ENCODE data around the gene JARID2. TPM values are rescaled to one million over a fixed set of nuclear protein-coding genes. Genes with fewer than 3 reads are reported as not detected.

JARID2 gene
- total RNA-seq, 1 experiment from 2014 or later, result 180 TPM

- TF ChIP-seq OVOL2 (CRISPR knock-in tag; IDR thresholded peaks at IDR 0.05; ENCODE audit: borderline replicate concordance), result no peak
- TF ChIP-seq ZNF232 (CRISPR knock-in tag; IDR thresholded peaks at IDR 0.05), result no peak
- TF ChIP-seq JAZF1 (CRISPR knock-in tag; IDR thresholded peaks at IDR 0.05), result no peak
- TF ChIP-seq AR (CRISPR knock-in tag; IDR thresholded peaks at IDR 0.05), result no peak
- no peak for TF ChIP-seq TCF7 (CRISPR knock-in tag; IDR thresholded peaks at IDR 0.05; ENCODE audit: low read depth)
- TF ChIP-seq, protein P1, sequence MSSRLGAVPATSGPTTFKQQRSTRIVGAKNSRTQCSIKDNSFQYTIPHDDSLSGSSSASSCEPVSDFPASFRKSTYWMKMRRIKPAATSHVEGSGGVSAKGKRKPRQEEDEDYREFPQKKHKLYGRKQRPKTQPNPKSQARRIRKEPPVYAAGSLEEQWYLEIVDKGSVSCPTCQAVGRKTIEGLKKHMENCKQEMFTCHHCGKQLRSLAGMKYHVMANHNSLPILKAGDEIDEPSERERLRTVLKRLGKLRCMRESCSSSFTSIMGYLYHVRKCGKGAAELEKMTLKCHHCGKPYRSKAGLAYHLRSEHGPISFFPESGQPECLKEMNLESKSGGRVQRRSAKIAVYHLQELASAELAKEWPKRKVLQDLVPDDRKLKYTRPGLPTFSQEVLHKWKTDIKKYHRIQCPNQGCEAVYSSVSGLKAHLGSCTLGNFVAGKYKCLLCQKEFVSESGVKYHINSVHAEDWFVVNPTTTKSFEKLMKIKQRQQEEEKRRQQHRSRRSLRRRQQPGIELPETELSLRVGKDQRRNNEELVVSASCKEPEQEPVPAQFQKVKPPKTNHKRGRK (CRISPR knock-in tag; IDR thresholded peaks at IDR 0.05; ENCODE audit: borderline replicate concordance), result no peak
- TF ChIP-seq GRHL2 (CRISPR knock-in tag; IDR thresholded peaks at IDR 0.05; ENCODE audit: insufficient replicate concordance, severe bottlenecking), result no peak
- no peak for TF ChIP-seq SMAD4 (CRISPR knock-in tag; IDR thresholded peaks at IDR 0.05)
- no peak for TF ChIP-seq ZNF671 (CRISPR knock-in tag; IDR thresholded peaks at IDR 0.05)
- no peak for TF ChIP-seq ETV6 (CRISPR knock-in tag; IDR thresholded peaks at IDR 0.05)
- TF ChIP-seq ATF1 (CRISPR knock-in tag; IDR thresholded peaks at IDR 0.05), result no peak
- TF ChIP-seq ZMAT4 (CRISPR knock-in tag; IDR thresholded peaks at IDR 0.05), result no peak
- TF ChIP-seq, protein P2, sequence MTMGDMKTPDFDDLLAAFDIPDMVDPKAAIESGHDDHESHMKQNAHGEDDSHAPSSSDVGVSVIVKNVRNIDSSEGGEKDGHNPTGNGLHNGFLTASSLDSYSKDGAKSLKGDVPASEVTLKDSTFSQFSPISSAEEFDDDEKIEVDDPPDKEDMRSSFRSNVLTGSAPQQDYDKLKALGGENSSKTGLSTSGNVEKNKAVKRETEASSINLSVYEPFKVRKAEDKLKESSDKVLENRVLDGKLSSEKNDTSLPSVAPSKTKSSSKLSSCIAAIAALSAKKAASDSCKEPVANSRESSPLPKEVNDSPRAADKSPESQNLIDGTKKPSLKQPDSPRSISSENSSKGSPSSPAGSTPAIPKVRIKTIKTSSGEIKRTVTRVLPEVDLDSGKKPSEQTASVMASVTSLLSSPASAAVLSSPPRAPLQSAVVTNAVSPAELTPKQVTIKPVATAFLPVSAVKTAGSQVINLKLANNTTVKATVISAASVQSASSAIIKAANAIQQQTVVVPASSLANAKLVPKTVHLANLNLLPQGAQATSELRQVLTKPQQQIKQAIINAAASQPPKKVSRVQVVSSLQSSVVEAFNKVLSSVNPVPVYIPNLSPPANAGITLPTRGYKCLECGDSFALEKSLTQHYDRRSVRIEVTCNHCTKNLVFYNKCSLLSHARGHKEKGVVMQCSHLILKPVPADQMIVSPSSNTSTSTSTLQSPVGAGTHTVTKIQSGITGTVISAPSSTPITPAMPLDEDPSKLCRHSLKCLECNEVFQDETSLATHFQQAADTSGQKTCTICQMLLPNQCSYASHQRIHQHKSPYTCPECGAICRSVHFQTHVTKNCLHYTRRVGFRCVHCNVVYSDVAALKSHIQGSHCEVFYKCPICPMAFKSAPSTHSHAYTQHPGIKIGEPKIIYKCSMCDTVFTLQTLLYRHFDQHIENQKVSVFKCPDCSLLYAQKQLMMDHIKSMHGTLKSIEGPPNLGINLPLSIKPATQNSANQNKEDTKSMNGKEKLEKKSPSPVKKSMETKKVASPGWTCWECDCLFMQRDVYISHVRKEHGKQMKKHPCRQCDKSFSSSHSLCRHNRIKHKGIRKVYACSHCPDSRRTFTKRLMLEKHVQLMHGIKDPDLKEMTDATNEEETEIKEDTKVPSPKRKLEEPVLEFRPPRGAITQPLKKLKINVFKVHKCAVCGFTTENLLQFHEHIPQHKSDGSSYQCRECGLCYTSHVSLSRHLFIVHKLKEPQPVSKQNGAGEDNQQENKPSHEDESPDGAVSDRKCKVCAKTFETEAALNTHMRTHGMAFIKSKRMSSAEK (CRISPR knock-in tag; IDR thresholded peaks at IDR 0.05; ENCODE audit: borderline replicate concordance), result no peak
Measured at GRCh38 chr6:15519681-15520080, 273.8 kb downstream of the JARID2 start (continued).

DNA sequence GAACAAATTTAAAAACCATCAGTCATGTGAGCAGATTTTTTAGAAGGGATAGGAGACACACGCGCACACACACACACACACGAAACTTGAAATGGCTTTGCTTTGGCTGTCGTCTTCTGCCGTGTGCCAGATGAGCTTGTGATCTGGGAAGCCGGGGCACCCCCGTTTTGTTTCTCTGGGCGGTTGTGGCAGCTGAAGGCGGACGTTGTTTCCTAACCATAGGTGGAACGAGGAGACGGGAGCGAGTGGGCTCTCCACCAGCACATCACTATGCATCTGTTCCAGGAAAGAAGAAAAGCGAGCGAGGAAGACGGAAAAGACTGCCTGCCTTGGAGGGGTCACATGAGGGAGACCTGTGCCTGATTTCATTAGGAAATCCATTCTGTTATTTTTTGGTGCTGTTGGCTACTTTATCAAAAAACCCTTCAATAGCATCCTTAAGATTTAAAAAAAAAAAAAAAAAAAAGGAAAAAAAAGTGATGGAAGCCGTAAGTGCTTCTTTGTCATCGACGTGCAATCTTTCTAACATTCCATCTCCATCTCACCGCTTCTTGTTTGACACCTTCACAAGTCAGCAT is 274.8 kb downstream of the JARID2 start:
- CTCF ChIA-PET, result interaction anchor here (2.0 kb wide), 1 partner anchor 103 kb away, joined by 5 read pairs; no protein-coding TSS in a partner anchor
- Mint-ChIP-seq H3K36me3 (peaks cover 93% of the 10 kb centered on the region), H3K9me3 (peaks cover 18% of the 10 kb centered on the region), H3K4me1 (peaks cover 33% of the 10 kb centered on the region), H3K27ac (peak overlapping the region; percentile 65; the same call in 1 of the 2 replicates), H3K4me3 (no peak overlapping the region), H3K27me3 (ENCODE audit: low read depth) (no peaks in the 10 kb centered on the region; the same call in 1 of the 2 replicates)
- no peak for ATAC-seq
- DNase-seq (ENCODE audit: low spot score), result no peak
- TF ChIP-seq MYBL2 (CRISPR knock-in tag; IDR thresholded peaks at IDR 0.05) (no peak), MAX (CRISPR knock-in tag; IDR thresholded peaks at IDR 0.05) (no peak), FOXP1 (CRISPR knock-in tag; IDR thresholded peaks at IDR 0.05; ENCODE audit: borderline replicate concordance) (no peak), ZNF138 (CRISPR knock-in tag; conservative IDR thresholded peaks at IDR 0.05) (no peak), CREB1 (CRISPR knock-in tag; IDR thresholded peaks at IDR 0.05) (no peak), ZNF671 (CRISPR knock-in tag; IDR thresholded peaks at IDR 0.05) (no peak), NFATC4 (CRISPR knock-in tag; IDR thresholded peaks at IDR 0.05) (no peak), CBFB (CRISPR knock-in tag; IDR thresholded peaks at IDR 0.05; ENCODE audit: low read depth) (no peak)
- TF ChIP-seq, protein P1 (CRISPR knock-in tag; IDR thresholded peaks at IDR 0.05; ENCODE audit: borderline replicate concordance), result no peak
- TF ChIP-seq, protein P3, sequence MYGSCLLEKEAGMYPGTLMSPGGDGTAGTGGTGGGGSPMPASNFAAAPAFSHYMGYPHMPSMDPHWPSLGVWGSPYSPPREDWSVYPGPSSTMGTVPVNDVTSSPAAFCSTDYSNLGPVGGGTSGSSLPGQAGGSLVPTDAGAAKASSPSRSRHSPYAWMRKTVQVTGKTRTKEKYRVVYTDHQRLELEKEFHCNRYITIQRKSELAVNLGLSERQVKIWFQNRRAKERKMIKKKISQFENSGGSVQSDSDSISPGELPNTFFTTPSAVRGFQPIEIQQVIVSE (CRISPR knock-in tag; IDR thresholded peaks at IDR 0.05; ENCODE audit: borderline replicate concordance), result no peak
- POLR2A ChIA-PET, result no interaction called here

Data from WTC11 (cell line).